ENCODE results near the gene FUZ.

FUZ gene

GRCh38 chr19:49793561-49793840, 19.6 kb downstream of the FUZ start:
- H3K9ac ChIP-seq (ENCODE audit: low read length): no peak overlapping the region
- H4K20me1 ChIP-seq (ENCODE audit: insufficient read depth, low read length): no peaks in the 10 kb centered on the region
- no peaks in the 10 kb centered on the region for H3K9me2 ChIP-seq (ENCODE audit: low read depth, low read length)
- no peak overlapping the region for H3K4me2 ChIP-seq (ENCODE audit: low read length)
- no peaks in the 10 kb centered on the region for H3F3A ChIP-seq (ENCODE audit: insufficient read depth, low read length)
- H2AFZ ChIP-seq (ENCODE audit: low read length): no peak overlapping the region
- no peak for TF ChIP-seq EZH2 (IDR thresholded peaks at IDR 0.05; ENCODE audit: borderline replicate concordance, low read length)
- no peak for TF ChIP-seq CTCF (IDR thresholded peaks at IDR 0.05; ENCODE audit: low read length)
- no peaks in the 10 kb centered on the region for H3K9me3 ChIP-seq (ENCODE audit: low read length)
- no peaks in the 10 kb centered on the region for H3K4me1 ChIP-seq (ENCODE audit: insufficient read depth, low read length, severe bottlenecking)
- no peaks in the 10 kb centered on the region for H3K79me2 ChIP-seq (ENCODE audit: insufficient read depth, low read length)
- no peak overlapping the region for H3K4me3 ChIP-seq (ENCODE audit: low read depth, low read length, poor library complexity, severe bottlenecking)
- H3K27me3 ChIP-seq (ENCODE audit: insufficient read depth, low read length): no peaks in the 10 kb centered on the region
- peaks cover 77% of the 10 kb centered on the region for H3K36me3 ChIP-seq (ENCODE audit: insufficient read depth, low read length)
- no peak overlapping the region for H3K27ac ChIP-seq (ENCODE audit: low read depth, low read length, poor library complexity, severe bottlenecking)

- no peak overlapping the region for H3K4me3 ChIP-seq (ENCODE audit: low read depth, low read length, poor library complexity, severe bottlenecking)
- no peak overlapping the region for H3K27ac ChIP-seq (ENCODE audit: low read depth, low read length, poor library complexity, severe bottlenecking)
- no peaks in the 10 kb centered on the region for H3K79me2 ChIP-seq (ENCODE audit: insufficient read depth, low read length)
- peaks cover 80% of the 10 kb centered on the region for H3K36me3 ChIP-seq (ENCODE audit: insufficient read depth, low read length)
- no peak overlapping the region for H3K4me2 ChIP-seq (ENCODE audit: low read length)
- H3K27me3 ChIP-seq (ENCODE audit: insufficient read depth, low read length): no peaks in the 10 kb centered on the region
- H3K9me2 ChIP-seq (ENCODE audit: low read depth, low read length): no peaks in the 10 kb centered on the region
- H3F3A ChIP-seq (ENCODE audit: insufficient read depth, low read length): no peaks in the 10 kb centered on the region
- H3K9ac ChIP-seq (ENCODE audit: low read length): no peak overlapping the region
- H4K20me1 ChIP-seq (ENCODE audit: insufficient read depth, low read length): no peaks in the 10 kb centered on the region
- H3K9me3 ChIP-seq (ENCODE audit: low read length): no peaks in the 10 kb centered on the region
- TF ChIP-seq CTCF (IDR thresholded peaks at IDR 0.05; ENCODE audit: low read length): no peak
- no peak for TF ChIP-seq EZH2 (IDR thresholded peaks at IDR 0.05; ENCODE audit: borderline replicate concordance, low read length)
- H3K4me1 ChIP-seq (ENCODE audit: insufficient read depth, low read length, severe bottlenecking): no peaks in the 10 kb centered on the region
- H2AFZ ChIP-seq (ENCODE audit: low read length): no peak overlapping the region
These were observed 20.1 kb downstream of the FUZ start for GRCh38 chr19:49792829-49793560.

- Histone ChIP-seq H3K9ac (ENCODE audit: low read length) (no peak overlapping the region), H3K27ac (ENCODE audit: low read depth, low read length, poor library complexity, severe bottlenecking) (no peak overlapping the region), H3K9me3 (ENCODE audit: low read length) (no peaks in the 10 kb centered on the region), H3F3A (ENCODE audit: insufficient read depth, low read length) (no peaks in the 10 kb centered on the region), H3K36me3 (ENCODE audit: insufficient read depth, low read length) (peaks cover 78% of the 10 kb centered on the region), H4K20me1 (ENCODE audit: insufficient read depth, low read length) (no peaks in the 10 kb centered on the region), H3K9me2 (ENCODE audit: low read depth, low read length) (no peaks in the 10 kb centered on the region), H3K27me3 (ENCODE audit: insufficient read depth, low read length) (no peaks in the 10 kb centered on the region), H3K79me2 (ENCODE audit: insufficient read depth, low read length) (no peaks in the 10 kb centered on the region), H3K4me2 (ENCODE audit: low read length) (no peak overlapping the region), H3K4me1 (ENCODE audit: insufficient read depth, low read length, severe bottlenecking) (no peaks in the 10 kb centered on the region), H3K4me3 (ENCODE audit: low read depth, low read length, poor library complexity, severe bottlenecking) (no peak overlapping the region), H2AFZ (ENCODE audit: low read length) (no peak overlapping the region)
- no peak for TF ChIP-seq EZH2 (IDR thresholded peaks at IDR 0.05; ENCODE audit: borderline replicate concordance, low read length)
- no peak for TF ChIP-seq CTCF (IDR thresholded peaks at IDR 0.05; ENCODE audit: low read length)
These were observed 21.2 kb downstream of the FUZ start for GRCh38 chr19:49791776-49792445.

Measured in OCI-LY1 (cell line).